ENCODE data around the gene CLDN22. TPM values are rescaled to one million over a fixed set of nuclear protein-coding genes. Genes with fewer than 3 reads are reported as not detected.

CLDN22 gene
- total RNA-seq, 4 donors from 2014 or later: 0.85 TPM; not detected in 3

- DNase-seq: no peak
Measured at GRCh38 chr4:183362916-183363542, 43.0 kb upstream of the CLDN22 start.

GRCh38 chr4:183362036-183362435 lies 42.0 kb upstream of the CLDN22 start:
- no peak for TF ChIP-seq CTCF (IDR thresholded peaks at IDR 0.05)
- TF ChIP-seq POLR2A (IDR thresholded peaks at IDR 0.05): no peak
- 80 to 94% methylated on average over 3 to 4 of the region's 4 CpGs for WGBS, 2 donors
- Histone ChIP-seq H3K9me3 (no peaks in the 10 kb centered on the region), H3K27ac (no peak overlapping the region), H3K4me3 (no peak overlapping the region), H3K27me3 (no peaks in the 10 kb centered on the region), H3K36me3 (no peaks in the 10 kb centered on the region), H3K4me1 (peaks cover 4 to 26% (median 13%) of the 10 kb centered on the region in 3 donors)
- no peak for DNase-seq
- intact Hi-C loops (cut with DNase I): no loop called here

More at GRCh38 chr4:183362916-183363542, 43.0 kb upstream of the CLDN22 start:
- intact Hi-C loops (cut with DNase I): no loop called here
- TF ChIP-seq POLR2A (IDR thresholded peaks at IDR 0.05) (no peak), CTCF (IDR thresholded peaks at IDR 0.05) (peak in 1 of 6 experiments; percentile 24)
- no peaks in the 10 kb centered on the region for H3K36me3 ChIP-seq
- 39 to 41% methylated on average over 15 of the region's 15 CpGs for WGBS, 2 donors
- peaks cover 4 to 20% (median 8%) of the 10 kb centered on the region in 3 donors for H3K4me1 ChIP-seq
- H3K27ac ChIP-seq: no peak overlapping the region
- H3K4me3 ChIP-seq: no peak overlapping the region
- H3K9me3 ChIP-seq: no peaks in the 10 kb centered on the region
- H3K27me3 ChIP-seq: no peaks in the 10 kb centered on the region

- H3K4me3 ChIP-seq: no peak overlapping the region
- DNase-seq: no peak
- H3K36me3 ChIP-seq: no peaks in the 10 kb centered on the region
- no peaks in the 10 kb centered on the region for H3K27me3 ChIP-seq
- WGBS, 2 donors: 30 to 56% methylated on average over 9 to 11 of the region's 11 CpGs
- intact Hi-C loops (cut with DNase I): no loop called here
- no peaks in the 10 kb centered on the region for H3K9me3 ChIP-seq
- TF ChIP-seq CTCF (IDR thresholded peaks at IDR 0.05) (no peak), POLR2A (IDR thresholded peaks at IDR 0.05) (no peak)
- H3K4me1 ChIP-seq: peaks cover 7 to 43% (median 20%) of the 10 kb centered on the region in 3 donors
- H3K27ac ChIP-seq: no peak overlapping the region
Measured at GRCh38 chr4:183360161-183360919, 40.3 kb upstream of the CLDN22 start.

GRCh38 chr4:183358215-183358755 lies 38.2 kb upstream of the CLDN22 start:
- Histone ChIP-seq H3K4me3 (no peak overlapping the region), H3K27ac (no peak overlapping the region), H3K9me3 (no peaks in the 10 kb centered on the region), H3K4me1 (peaks cover 8 to 61% (median 20%) of the 10 kb centered on the region in 3 donors), H3K27me3 (no peaks in the 10 kb centered on the region), H3K36me3 (no peaks in the 10 kb centered on the region)
- TF ChIP-seq CTCF (IDR thresholded peaks at IDR 0.05) (no peak), POLR2A (IDR thresholded peaks at IDR 0.05) (no peak)
- DNase-seq: no peak
- 86 to 93% methylated on average over 13 of the region's 13 CpGs for WGBS, 2 donors
- intact Hi-C loops (cut with DNase I): no loop called here
